Dendritic cell treated with granulocyte-macrophage colony-stimulating factor and Interleukin-4, amounts not matched to agents 40 ng/mL and 50 ng/mL, for 4 days (primary cell): ENCODE data around the gene DSTN.

Experiments used
- H3K27ac Mint-ChIP-seq: one replicate; pipeline ENCODE4 v1.8.0; 2022; ENCODE audit warnings: mild to moderate bottlenecking, mixed read lengths
- H3K27me3 Mint-ChIP-seq: one replicate; pipeline ENCODE4 v1.8.0; 2022; ENCODE audit warnings: mild to moderate bottlenecking, mixed read lengths
- H3K36me3 Mint-ChIP-seq: one replicate; pipeline ENCODE4 v1.8.0; 2022; ENCODE audit warnings: low read depth, mixed read lengths
- H3K4me1 Mint-ChIP-seq: one replicate; pipeline ENCODE4 v1.8.0; 2022; ENCODE audit warnings: low read depth, mixed read lengths
- H3K4me3 Mint-ChIP-seq: one replicate; pipeline ENCODE4 v1.8.0; 2022; ENCODE audit warnings: mild to moderate bottlenecking, moderate library complexity, mixed read lengths
- H3K9me3 Mint-ChIP-seq: one replicate; pipeline ENCODE4 v1.8.0; 2022; ENCODE audit warnings: mixed read lengths
- intact Hi-C: fragments of 100-400 bp; cut with micrococcal nuclease; formaldehyde crosslinking; loops from one replicate; pipeline ENCODE4 v1.15.0; 2022

DSTN gene

GRCh38 chr20:17573463-17573862, 3.6 kb downstream of the DSTN start:
- Mint-ChIP-seq H3K27ac (no peak overlapping the region), H3K4me1 (peaks cover 18% of the 10 kb centered on the region), H3K27me3 (peaks cover 6% of the 10 kb centered on the region), H3K4me3 (no peak overlapping the region), H3K36me3 (peaks cover 16% of the 10 kb centered on the region), H3K9me3 (no peaks in the 10 kb centered on the region)
- intact Hi-C loops, result loop anchor here (5.0 kb wide), 1 partner anchor 109 kb away; the partner anchor contains the start of gene RRBP1

GRCh38 chr20:17576215-17576614, 6.3 kb downstream of the DSTN start:
- Mint-ChIP-seq H3K27ac (no peak overlapping the region), H3K4me3 (no peak overlapping the region), H3K4me1 (peaks cover 18% of the 10 kb centered on the region), H3K36me3 (peaks cover 8% of the 10 kb centered on the region), H3K9me3 (no peaks in the 10 kb centered on the region), H3K27me3 (no peaks in the 10 kb centered on the region)
- intact Hi-C loops, result no loop called here

GRCh38 chr20:17579369-17580039, 9.6 kb downstream of the DSTN start:
- no peaks in the 10 kb centered on the region for H3K36me3 Mint-ChIP-seq
- H3K4me1 Mint-ChIP-seq, result peaks cover 13% of the 10 kb centered on the region
- H3K9me3 Mint-ChIP-seq, result no peaks in the 10 kb centered on the region
- H3K27ac Mint-ChIP-seq, result no peak overlapping the region
- no peak overlapping the region for H3K4me3 Mint-ChIP-seq
- intact Hi-C loops, result no loop called here
- no peaks in the 10 kb centered on the region for H3K27me3 Mint-ChIP-seq

- H3K4me3 Mint-ChIP-seq, result no peak overlapping the region
- H3K36me3 Mint-ChIP-seq, result peaks cover 6% of the 10 kb centered on the region
- intact Hi-C loops, result no loop called here
- no peaks in the 10 kb centered on the region for H3K27me3 Mint-ChIP-seq
- no peak overlapping the region for H3K27ac Mint-ChIP-seq
- no peaks in the 10 kb centered on the region for H3K9me3 Mint-ChIP-seq
- H3K4me1 Mint-ChIP-seq, result peaks cover 13% of the 10 kb centered on the region
Observed at GRCh38 chr20:17580895-17581294, 11.0 kb downstream of the DSTN start.

GRCh38 chr20:17583126-17583525, 13.3 kb downstream of the DSTN start:
- peaks cover 6% of the 10 kb centered on the region for H3K36me3 Mint-ChIP-seq
- H3K4me1 Mint-ChIP-seq, result peaks cover 13% of the 10 kb centered on the region

GRCh38 chr20:17584689-17585088, 14.8 kb downstream of the DSTN start:
- no peak overlapping the region for H3K27ac Mint-ChIP-seq
- peaks cover 6% of the 10 kb centered on the region for H3K36me3 Mint-ChIP-seq
- H3K4me1 Mint-ChIP-seq, result peaks cover 13% of the 10 kb centered on the region
- no peak overlapping the region for H3K4me3 Mint-ChIP-seq
- no peaks in the 10 kb centered on the region for H3K9me3 Mint-ChIP-seq
- intact Hi-C loops, result no loop called here
- no peaks in the 10 kb centered on the region for H3K27me3 Mint-ChIP-seq

More at GRCh38 chr20:17583126-17583525, 13.3 kb downstream of the DSTN start:
- Mint-ChIP-seq H3K27ac (no peak overlapping the region), H3K4me3 (no peak overlapping the region), H3K27me3 (no peaks in the 10 kb centered on the region), H3K9me3 (no peaks in the 10 kb centered on the region)
- intact Hi-C loops, result no loop called here

- Mint-ChIP-seq H3K27ac (no peak overlapping the region), H3K36me3 (peaks cover 6% of the 10 kb centered on the region), H3K4me1 (no peaks in the 10 kb centered on the region), H3K27me3 (no peaks in the 10 kb centered on the region), H3K9me3 (no peaks in the 10 kb centered on the region), H3K4me3 (no peak overlapping the region)
- intact Hi-C loops, result no loop called here
Observed at GRCh38 chr20:17586250-17586649, 16.4 kb downstream of the DSTN start.

GRCh38 chr20:17587148-17587547, 17.3 kb downstream of the DSTN start:
- intact Hi-C loops, result no loop called here

GRCh38 chr20:17587824-17588223, 17.9 kb downstream of the DSTN start:
- no peak overlapping the region for H3K27ac Mint-ChIP-seq
- no peaks in the 10 kb centered on the region for H3K27me3 Mint-ChIP-seq
- H3K4me3 Mint-ChIP-seq, result no peak overlapping the region
- intact Hi-C loops, result no loop called here
- no peaks in the 10 kb centered on the region for H3K9me3 Mint-ChIP-seq
- H3K36me3 Mint-ChIP-seq, result peaks cover 6% of the 10 kb centered on the region
- H3K4me1 Mint-ChIP-seq, result peaks cover 5% of the 10 kb centered on the region

More at GRCh38 chr20:17587148-17587547, 17.3 kb downstream of the DSTN start:
- H3K27ac Mint-ChIP-seq, result no peak overlapping the region
- H3K4me3 Mint-ChIP-seq, result no peak overlapping the region
- H3K4me1 Mint-ChIP-seq, result no peaks in the 10 kb centered on the region
- peaks cover 6% of the 10 kb centered on the region for H3K36me3 Mint-ChIP-seq
- no peaks in the 10 kb centered on the region for H3K9me3 Mint-ChIP-seq
- no peaks in the 10 kb centered on the region for H3K27me3 Mint-ChIP-seq

GRCh38 chr20:17589161-17589834, 19.4 kb downstream of the DSTN start:
- H3K9me3 Mint-ChIP-seq, result no peaks in the 10 kb centered on the region
- H3K36me3 Mint-ChIP-seq, result peaks cover 6% of the 10 kb centered on the region
- no peak overlapping the region for H3K4me3 Mint-ChIP-seq
- H3K27ac Mint-ChIP-seq, result no peak overlapping the region
- intact Hi-C loops, result no loop called here
- H3K4me1 Mint-ChIP-seq, result peaks cover 9% of the 10 kb centered on the region
- no peaks in the 10 kb centered on the region for H3K27me3 Mint-ChIP-seq

GRCh38 chr20:17590245-17590644, 20.4 kb downstream of the DSTN start:
- no peak overlapping the region for H3K27ac Mint-ChIP-seq
- H3K9me3 Mint-ChIP-seq, result no peaks in the 10 kb centered on the region
- intact Hi-C loops, result no loop called here
- peaks cover 18% of the 10 kb centered on the region for H3K4me1 Mint-ChIP-seq
- no peak overlapping the region for H3K4me3 Mint-ChIP-seq
- peaks cover under 1% of the 10 kb centered on the region for H3K36me3 Mint-ChIP-seq
- H3K27me3 Mint-ChIP-seq, result no peaks in the 10 kb centered on the region

GRCh38 chr20:17593902-17594301, 24.0 kb downstream of the DSTN start:
- Mint-ChIP-seq H3K4me1 (peaks cover 28% of the 10 kb centered on the region), H3K27ac (no peak overlapping the region), H3K9me3 (no peaks in the 10 kb centered on the region), H3K4me3 (no peak overlapping the region), H3K27me3 (no peaks in the 10 kb centered on the region), H3K36me3 (no peaks in the 10 kb centered on the region)
- intact Hi-C loops, result no loop called here

- H3K36me3 Mint-ChIP-seq, result no peaks in the 10 kb centered on the region
- no peak overlapping the region for H3K27ac Mint-ChIP-seq
- no peaks in the 10 kb centered on the region for H3K9me3 Mint-ChIP-seq
- H3K4me3 Mint-ChIP-seq, result no peak overlapping the region
- H3K27me3 Mint-ChIP-seq, result no peaks in the 10 kb centered on the region
- H3K4me1 Mint-ChIP-seq, result peaks cover 28% of the 10 kb centered on the region
- intact Hi-C loops, result no loop called here
Observed at GRCh38 chr20:17594443-17594842, 24.6 kb downstream of the DSTN start.

GRCh38 chr20:17595856-17596255, 26.0 kb downstream of the DSTN start:
- no peak overlapping the region for H3K27ac Mint-ChIP-seq
- peaks cover 28% of the 10 kb centered on the region for H3K4me1 Mint-ChIP-seq
- no peaks in the 10 kb centered on the region for H3K9me3 Mint-ChIP-seq
- H3K27me3 Mint-ChIP-seq, result no peaks in the 10 kb centered on the region
- peaks cover 5% of the 10 kb centered on the region for H3K36me3 Mint-ChIP-seq
- intact Hi-C loops, result no loop called here
- H3K4me3 Mint-ChIP-seq, result no peak overlapping the region
